ENCODE results near the gene BHLHA9.
"Not testable (repeated sequence)": the region's sequence is repeated elsewhere in the genome, so short reads cannot be mapped to it uniquely, and the experiment has no call there.

BHLHA9 gene

GRCh38 chr17:1300371-1300905 is 30.2 kb downstream of the BHLHA9 start:
- Histone ChIP-seq H3K79me2 (ENCODE audit: control insufficient read depth, insufficient read depth, low read length, unreplicated experiment) (no peaks in the 10 kb centered on the region), H3K36me3 (ENCODE audit: insufficient read depth, low read length) (no peaks in the 10 kb centered on the region), H3K27ac (ENCODE audit: low read depth, low read length) (no peak overlapping the region), H3K27me3 (ENCODE audit: insufficient read depth, low read length) (peaks cover 40% of the 10 kb centered on the region; the same call in 1 of the 2 replicates), H3K4me1 (ENCODE audit: control insufficient read depth, insufficient read depth, low read length, unreplicated experiment) (no peaks in the 10 kb centered on the region), H3K4me3 (ENCODE audit: low read depth, low read length) (no peak overlapping the region), H2AFZ (ENCODE audit: low read length, unreplicated experiment) (no peak overlapping the region)

- no peaks in the 10 kb centered on the region for H3K36me3 ChIP-seq (ENCODE audit: insufficient read depth, low read length)
- no peak overlapping the region for H3K27ac ChIP-seq (ENCODE audit: low read depth, low read length)
- no peaks in the 10 kb centered on the region for H3K4me1 ChIP-seq (ENCODE audit: control insufficient read depth, insufficient read depth, low read length, unreplicated experiment)
- no peaks in the 10 kb centered on the region for H3K79me2 ChIP-seq (ENCODE audit: control insufficient read depth, insufficient read depth, low read length, unreplicated experiment)
- no peak overlapping the region for H2AFZ ChIP-seq (ENCODE audit: low read length, unreplicated experiment)
- peaks cover 40% of the 10 kb centered on the region; the same call in 1 of the 2 replicates for H3K27me3 ChIP-seq (ENCODE audit: insufficient read depth, low read length)
- H3K4me3 ChIP-seq (ENCODE audit: low read depth, low read length) = no peak overlapping the region
Observed at GRCh38 chr17:1301546-1301945, 31.3 kb downstream of the BHLHA9 start.

- Histone ChIP-seq H3K36me3 (ENCODE audit: insufficient read depth, low read length) (no peaks in the 10 kb centered on the region), H2AFZ (ENCODE audit: low read length, unreplicated experiment) (no peak overlapping the region), H3K79me2 (ENCODE audit: control insufficient read depth, insufficient read depth, low read length, unreplicated experiment) (no peaks in the 10 kb centered on the region), H3K27ac (ENCODE audit: low read depth, low read length) (no peak overlapping the region), H3K4me1 (ENCODE audit: control insufficient read depth, insufficient read depth, low read length, unreplicated experiment) (no peaks in the 10 kb centered on the region), H3K27me3 (ENCODE audit: insufficient read depth, low read length) (peaks cover 36% of the 10 kb centered on the region; the same call in 1 of the 2 replicates), H3K4me3 (ENCODE audit: low read depth, low read length) (no peak overlapping the region)
Observed at GRCh38 chr17:1302761-1303160, 32.5 kb downstream of the BHLHA9 start.

GRCh38 chr17:1304522-1304921 is 34.3 kb downstream of the BHLHA9 start:
- no peak overlapping the region for H3K27ac ChIP-seq (ENCODE audit: low read depth, low read length)
- H3K4me1 ChIP-seq (ENCODE audit: control insufficient read depth, insufficient read depth, low read length, unreplicated experiment) = no peaks in the 10 kb centered on the region
- H3K36me3 ChIP-seq (ENCODE audit: insufficient read depth, low read length) = no peaks in the 10 kb centered on the region
- no peaks in the 10 kb centered on the region for H3K79me2 ChIP-seq (ENCODE audit: control insufficient read depth, insufficient read depth, low read length, unreplicated experiment)
- H2AFZ ChIP-seq (ENCODE audit: low read length, unreplicated experiment) = no peak overlapping the region
- H3K4me3 ChIP-seq (ENCODE audit: low read depth, low read length) = no peak overlapping the region
- H3K27me3 ChIP-seq (ENCODE audit: insufficient read depth, low read length) = peaks cover 19% of the 10 kb centered on the region; the same call in 1 of the 2 replicates

GRCh38 chr17:1304962-1305563 is 34.8 kb downstream of the BHLHA9 start:
- H3K36me3 ChIP-seq (ENCODE audit: insufficient read depth, low read length) = no peaks in the 10 kb centered on the region
- H3K4me3 ChIP-seq (ENCODE audit: low read depth, low read length) = no peak overlapping the region
- no peak overlapping the region for H3K27ac ChIP-seq (ENCODE audit: low read depth, low read length)
- H3K79me2 ChIP-seq (ENCODE audit: control insufficient read depth, insufficient read depth, low read length, unreplicated experiment) = no peaks in the 10 kb centered on the region
- no peaks in the 10 kb centered on the region for H3K4me1 ChIP-seq (ENCODE audit: control insufficient read depth, insufficient read depth, low read length, unreplicated experiment)
- H2AFZ ChIP-seq (ENCODE audit: low read length, unreplicated experiment) = no peak overlapping the region
- H3K27me3 ChIP-seq (ENCODE audit: insufficient read depth, low read length) = peaks cover 13% of the 10 kb centered on the region; the same call in 1 of the 2 replicates

GRCh38 chr17:1307829-1308228 is 37.6 kb downstream of the BHLHA9 start:
- not testable (repeated sequence) for H3K4me3 ChIP-seq (ENCODE audit: low read depth, low read length); H3K27ac ChIP-seq (ENCODE audit: low read depth, low read length); H3K4me1 ChIP-seq (ENCODE audit: control insufficient read depth, insufficient read depth, low read length, unreplicated experiment); H3K27me3 ChIP-seq (ENCODE audit: insufficient read depth, low read length); H3K79me2 ChIP-seq (ENCODE audit: control insufficient read depth, insufficient read depth, low read length, unreplicated experiment); H2AFZ ChIP-seq (ENCODE audit: low read length, unreplicated experiment); H3K36me3 ChIP-seq (ENCODE audit: insufficient read depth, low read length)

- H3K79me2 ChIP-seq (ENCODE audit: control insufficient read depth, insufficient read depth, low read length, unreplicated experiment) = no peaks in the 10 kb centered on the region
- H3K4me1 ChIP-seq (ENCODE audit: control insufficient read depth, insufficient read depth, low read length, unreplicated experiment) = peaks cover 15% of the 10 kb centered on the region
- peaks cover 13% of the 10 kb centered on the region for H3K27me3 ChIP-seq (ENCODE audit: insufficient read depth, low read length)
- no peak overlapping the region for H2AFZ ChIP-seq (ENCODE audit: low read length, unreplicated experiment)
- H3K4me3 ChIP-seq (ENCODE audit: low read depth, low read length) = no peak overlapping the region
- H3K36me3 ChIP-seq (ENCODE audit: insufficient read depth, low read length) = no peaks in the 10 kb centered on the region
- no peak overlapping the region for H3K27ac ChIP-seq (ENCODE audit: low read depth, low read length)
Observed at GRCh38 chr17:1312261-1312870, 42.1 kb downstream of the BHLHA9 start.

- no peaks in the 10 kb centered on the region for H3K36me3 ChIP-seq (ENCODE audit: insufficient read depth, low read length)
- H2AFZ ChIP-seq (ENCODE audit: low read length, unreplicated experiment) = no peak overlapping the region
- H3K79me2 ChIP-seq (ENCODE audit: control insufficient read depth, insufficient read depth, low read length, unreplicated experiment) = no peaks in the 10 kb centered on the region
- H3K27me3 ChIP-seq (ENCODE audit: insufficient read depth, low read length) = peaks cover 13% of the 10 kb centered on the region
- H3K4me1 ChIP-seq (ENCODE audit: control insufficient read depth, insufficient read depth, low read length, unreplicated experiment) = peaks cover 15% of the 10 kb centered on the region
- no peak overlapping the region for H3K27ac ChIP-seq (ENCODE audit: low read depth, low read length)
- no peak overlapping the region for H3K4me3 ChIP-seq (ENCODE audit: low read depth, low read length)
Observed at GRCh38 chr17:1313270-1314005, 43.2 kb downstream of the BHLHA9 start.

- peaks cover 13% of the 10 kb centered on the region for H3K27me3 ChIP-seq (ENCODE audit: insufficient read depth, low read length)
- no peaks in the 10 kb centered on the region for H3K36me3 ChIP-seq (ENCODE audit: insufficient read depth, low read length)
- peaks cover 15% of the 10 kb centered on the region for H3K4me1 ChIP-seq (ENCODE audit: control insufficient read depth, insufficient read depth, low read length, unreplicated experiment)
- H3K4me3 ChIP-seq (ENCODE audit: low read depth, low read length) = no peak overlapping the region
- no peaks in the 10 kb centered on the region for H3K79me2 ChIP-seq (ENCODE audit: control insufficient read depth, insufficient read depth, low read length, unreplicated experiment)
- no peak overlapping the region for H2AFZ ChIP-seq (ENCODE audit: low read length, unreplicated experiment)
- no peak overlapping the region for H3K27ac ChIP-seq (ENCODE audit: low read depth, low read length)
Observed at GRCh38 chr17:1315409-1315808, 45.2 kb downstream of the BHLHA9 start.

- Histone ChIP-seq H3K27ac (ENCODE audit: low read depth, low read length) (no peak overlapping the region), H2AFZ (ENCODE audit: low read length, unreplicated experiment) (no peak overlapping the region), H3K79me2 (ENCODE audit: control insufficient read depth, insufficient read depth, low read length, unreplicated experiment) (no peaks in the 10 kb centered on the region), H3K36me3 (ENCODE audit: insufficient read depth, low read length) (no peaks in the 10 kb centered on the region), H3K4me3 (ENCODE audit: low read depth, low read length) (no peak overlapping the region), H3K27me3 (ENCODE audit: insufficient read depth, low read length) (peaks cover 13% of the 10 kb centered on the region), H3K4me1 (ENCODE audit: control insufficient read depth, insufficient read depth, low read length, unreplicated experiment) (peaks cover 15% of the 10 kb centered on the region)
Observed at GRCh38 chr17:1315891-1316403, 45.7 kb downstream of the BHLHA9 start.

All from ACC112 (cell line).